ENCODE measurements around the gene CROCC.
"Not testable (repeated sequence)": the region's sequence is repeated elsewhere in the genome, so short reads cannot be mapped to it uniquely, and the experiment has no call there.

The CROCC gene

GRCh38 chr1:16907870-16908758 is 13.6 kb upstream of the CROCC start:
- no peak overlapping the region for H3K4me3 ChIP-seq (ENCODE audit: low read depth, low read length)
- TF ChIP-seq CTCF (IDR thresholded peaks at IDR 0.05; ENCODE audit: low read depth, low read length), result no peak

- H3K4me3 ChIP-seq (ENCODE audit: low read depth, low read length), result not testable (repeated sequence)
Observed at GRCh38 chr1:16911851-16912721, 9.6 kb upstream of the CROCC start.

GRCh38 chr1:16912742-16913141 is 9.0 kb upstream of the CROCC start:
- H3K4me3 ChIP-seq (ENCODE audit: low read depth, low read length), result not testable (repeated sequence)

- no peak for TF ChIP-seq CTCF (IDR thresholded peaks at IDR 0.05; ENCODE audit: low read depth, low read length)
- H3K4me3 ChIP-seq (ENCODE audit: low read depth, low read length), result peak overlapping the region; percentile 60
Observed at GRCh38 chr1:16913181-16913832, 8.4 kb upstream of the CROCC start.

- TF ChIP-seq CTCF (IDR thresholded peaks at IDR 0.05; ENCODE audit: low read depth, low read length), result no peak
- peak overlapping the region; percentile 81 for H3K4me3 ChIP-seq (ENCODE audit: low read depth, low read length)
Observed at GRCh38 chr1:16913833-16914662, 7.7 kb upstream of the CROCC start.

- peak overlapping the region; percentile 81 for H3K4me3 ChIP-seq (ENCODE audit: low read depth, low read length)
Observed at GRCh38 chr1:16914928-16915626, 6.7 kb upstream of the CROCC start.

- H3K4me3 ChIP-seq (ENCODE audit: low read depth, low read length), result no peak overlapping the region
- no peak for TF ChIP-seq CTCF (IDR thresholded peaks at IDR 0.05; ENCODE audit: low read depth, low read length)
Observed at GRCh38 chr1:16915627-16915973, 6.1 kb upstream of the CROCC start.

- not testable (repeated sequence) for H3K4me3 ChIP-seq (ENCODE audit: low read depth, low read length)
Observed at GRCh38 chr1:16916036-16916880, 5.5 kb upstream of the CROCC start.

All from WI38 (cell line).